Common myeloid progenitor, CD34-positive (primary cell): ENCODE results near the gene CTDSP1.

Source experiments
- CTCF ChIA-PET: fragments of 350-600 bp; sonication (Branson Sonifier 250); formaldehyde crosslinking; loops from one replicate; lab custom pipeline; 2021; ENCODE audit warnings: antibody characterized with exemption; lab: Charles Lee
- POLR2A ChIA-PET: fragments of 350-600 bp; sonication (Branson Sonifier 250); formaldehyde crosslinking; loops from one replicate; lab custom pipeline; 2021; ENCODE audit warnings: antibody characterized with exemption; lab: Charles Lee
- DNase-seq, 3 donors: peaks; one replicate each; pipeline versions ENCODE4 v3.0.0 to v3.0.0-alpha.2; 2013
- H3K27ac ChIP-seq, 2 experiments: 1 replicate in 1 of 2; 2 replicates in 1 of 2; pipeline ENCODE4 v1.7.0; 2013; ENCODE audit warnings: inconsistent platforms in 2 of 2, low read length in 2 of 2, mild to moderate bottlenecking in 2 of 2, low read depth in 1 of 2, moderate library complexity in 1 of 2; ENCODE audit not compliant: severe bottlenecking in 2 of 2, insufficient read depth in 1 of 2, poor library complexity in 1 of 2
- H3K27me3 ChIP-seq, 5 experiments: replicated peaks in 2 of 5; 1 replicate in 3 of 5; 2 replicates in 2 of 5; pipeline versions ENCODE4 v1.6.1 to v1.7.0; 2013; ENCODE audit warnings: low read length in 4 of 5, mild to moderate bottlenecking in 2 of 5, moderate library complexity in 2 of 5, inconsistent platforms in 1 of 5; ENCODE audit not compliant: insufficient read depth in 5 of 5, control insufficient read depth in 4 of 5
- H3K36me3 ChIP-seq, 4 experiments: 1 replicate in 2 of 4; 2 replicates in 2 of 4; pipeline versions ENCODE4 v1.6.1 to v1.7.0; 2013; ENCODE audit warnings: low read length in 3 of 4, control low read depth in 1 of 4, mild to moderate bottlenecking in 1 of 4; ENCODE audit not compliant: control insufficient read depth in 4 of 4, insufficient read depth in 4 of 4
- H3K4me1 ChIP-seq, 4 experiments: 1 replicate in 3 of 4; 2 replicates in 1 of 4; pipeline versions ENCODE4 v1.6.1 to v1.7.1; 2013; ENCODE audit warnings: low read length in 3 of 4, mild to moderate bottlenecking in 3 of 4, control low read depth in 1 of 4, inconsistent platforms in 1 of 4, moderate library complexity in 1 of 4; ENCODE audit not compliant: control insufficient read depth in 4 of 4, insufficient read depth in 4 of 4; ENCODE audit errors: control extremely low read depth in 1 of 4
- H3K4me3 ChIP-seq, 7 experiments: 1 replicate in 4 of 7; 2 replicates in 3 of 7; pipeline versions ENCODE4 v1.5.1 to v1.7.0; 2013; ENCODE audit warnings: mild to moderate bottlenecking in 7 of 7, low read length in 6 of 7, moderate library complexity in 6 of 7, inconsistent platforms in 2 of 7, low read depth in 2 of 7, control low read depth in 1 of 7; ENCODE audit not compliant: insufficient read depth in 4 of 7, control insufficient read depth in 1 of 7; ENCODE audit errors: extremely low read depth in 1 of 7
- H3K9me3 ChIP-seq, 5 experiments: 1 replicate in 4 of 5; 2 replicates in 1 of 5; pipeline versions ENCODE4 v1.6.1 to v1.7.1; 2013; ENCODE audit warnings: low read length in 4 of 5, mild to moderate bottlenecking in 2 of 5, inconsistent platforms in 1 of 5, low read depth in 1 of 5, moderate library complexity in 1 of 5; ENCODE audit not compliant: control insufficient read depth in 4 of 5, insufficient read depth in 2 of 5; ENCODE audit errors: control extremely low read depth in 1 of 5
- WGBS: methylation state at CpG from one replicate; pipeline ENCODE4 v1.1.5; 2013; ENCODE audit not compliant: insufficient coverage; 5-methylcytosine and 5-hydroxymethylcytosine counted together

The CTDSP1 gene

DNA sequence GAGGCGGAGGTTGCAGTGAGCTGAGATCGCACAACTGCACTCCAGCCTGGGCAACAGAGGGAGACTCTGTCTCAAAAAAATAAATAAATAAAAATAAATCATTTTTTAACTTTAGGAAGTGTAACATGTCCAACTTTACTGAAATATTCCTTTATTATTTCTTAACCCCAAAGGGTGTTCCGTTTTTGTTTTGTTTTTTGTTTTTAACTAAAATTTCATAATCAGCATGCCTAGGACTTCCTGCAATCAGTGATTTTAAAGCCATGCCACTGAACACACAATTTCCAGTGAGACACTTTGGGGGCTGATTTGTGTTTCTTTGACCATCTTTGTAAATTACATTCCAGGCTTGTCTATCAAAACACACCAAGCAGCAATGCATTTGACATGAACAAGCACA, 35.9 kb upstream of the CTDSP1 start:
- ChIA-PET POLR2A (interaction anchor here (0.6 kb wide), 1 partner anchor 42 kb away, joined by 3 read pairs; no protein-coding TSS in a partner anchor), CTCF (interaction anchor here (1.0 to 18.4 kb wide), 4 partner anchors 11 to 64 kb away, joined by 3 to 451 read pairs (median 108); partner anchors contain the start of gene TMBIM1)
- DNase-seq: no peak
- no CpG with 5 or more reads among the region's 3 CpGs for WGBS
- Histone ChIP-seq H3K9me3 (peaks cover 0 to 6% (median 0%) of the 10 kb centered on the region in 5 experiments), H3K27ac (no peak overlapping the region), H3K4me1 (peaks cover 4 to 32% (median 20%) of the 10 kb centered on the region in 4 experiments), H3K4me3 (no peak overlapping the region), H3K27me3 (no peaks in the 10 kb centered on the region), H3K36me3 (no peaks in the 10 kb centered on the region)

GRCh38 chr2:218364196-218364595, 35.5 kb upstream of the CTDSP1 start:
- ChIA-PET POLR2A (interaction anchor here (0.6 kb wide), 1 partner anchor 43 kb away, joined by 3 read pairs; no protein-coding TSS in a partner anchor), CTCF (interaction anchor here (0.9 to 18.4 kb wide), 5 partner anchors 8 to 64 kb away, joined by 3 to 451 read pairs (median 6); partner anchors contain the start of gene TMBIM1)
- Histone ChIP-seq H3K9me3 (peaks cover 0 to 6% (median 0%) of the 10 kb centered on the region in 5 experiments), H3K27me3 (no peaks in the 10 kb centered on the region), H3K36me3 (no peaks in the 10 kb centered on the region), H3K27ac (no peak overlapping the region), H3K4me3 (no peak overlapping the region), H3K4me1 (peaks cover 4 to 36% (median 24%) of the 10 kb centered on the region in 4 experiments)
- WGBS: 88% methylated on average over 2 of the region's 6 CpGs
- DNase-seq: no peak

DNA sequence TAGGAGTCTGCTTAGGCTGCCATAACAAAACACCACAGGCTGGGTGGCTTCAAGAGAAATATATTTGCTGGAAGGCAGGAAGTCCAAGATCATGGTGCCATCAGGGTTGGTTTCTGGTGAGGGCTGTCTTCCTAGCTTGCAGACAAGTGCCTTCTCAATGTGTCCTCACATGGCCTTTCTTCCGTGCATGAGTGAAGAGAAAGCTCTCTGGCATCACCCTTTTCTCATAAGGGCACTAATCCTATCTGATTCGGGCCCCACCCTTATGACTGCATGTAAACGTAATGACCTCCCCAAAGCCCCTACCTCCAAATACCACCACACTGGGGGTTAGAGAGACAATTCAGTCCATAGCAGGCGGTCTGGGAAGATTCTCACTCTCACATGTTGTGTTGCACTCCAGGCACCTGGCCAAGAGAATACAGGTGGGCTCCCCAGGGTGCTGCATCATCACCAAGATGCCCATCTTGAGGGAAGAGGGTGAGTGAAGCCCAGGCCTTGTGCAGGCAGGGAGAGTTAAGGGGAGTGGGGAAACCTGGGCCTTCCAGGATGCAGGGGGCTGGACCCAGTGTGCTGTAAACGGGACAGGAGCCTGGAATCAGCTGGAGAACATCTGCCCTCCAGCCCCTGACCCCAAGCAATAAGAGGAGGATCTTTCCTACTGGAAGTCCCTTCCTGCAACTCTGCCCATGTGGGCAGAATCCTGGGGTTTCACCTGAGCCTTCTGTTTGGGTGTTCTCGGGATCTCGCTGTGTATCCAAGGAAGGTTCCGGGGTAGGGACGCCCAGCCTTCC, 32.9 kb upstream of the CTDSP1 start:
- Histone ChIP-seq H3K9me3 (peaks cover 0 to 6% (median 0%) of the 10 kb centered on the region in 5 experiments), H3K36me3 (no peaks in the 10 kb centered on the region), H3K4me1 (peaks cover 10 to 48% (median 28%) of the 10 kb centered on the region in 4 experiments), H3K27ac (peak overlapping the region; percentile 81 to 93), H3K4me3 (peak overlapping the region; percentile 45 to 84 (median 63)), H3K27me3 (no peaks in the 10 kb centered on the region)
- CTCF ChIA-PET: interaction anchor here (0.7 to 18.4 kb wide), 9 partner anchors 9 to 179 kb away, joined by 3 to 451 read pairs (median 4); partner anchors contain the start of genes CATIP and TMBIM1
- DNase-seq: peak in 1 of 3 donors; percentile 32
- POLR2A ChIA-PET: interaction anchor here (0.6 to 3.0 kb wide), 7 partner anchors 22 to 93 kb away, joined by 3 to 37 read pairs (median 4); partner anchors contain the start of gene CTDSP1
- 69% methylated on average over 8 of the region's 9 CpGs for whole genome bisulfite sequencing

DNA sequence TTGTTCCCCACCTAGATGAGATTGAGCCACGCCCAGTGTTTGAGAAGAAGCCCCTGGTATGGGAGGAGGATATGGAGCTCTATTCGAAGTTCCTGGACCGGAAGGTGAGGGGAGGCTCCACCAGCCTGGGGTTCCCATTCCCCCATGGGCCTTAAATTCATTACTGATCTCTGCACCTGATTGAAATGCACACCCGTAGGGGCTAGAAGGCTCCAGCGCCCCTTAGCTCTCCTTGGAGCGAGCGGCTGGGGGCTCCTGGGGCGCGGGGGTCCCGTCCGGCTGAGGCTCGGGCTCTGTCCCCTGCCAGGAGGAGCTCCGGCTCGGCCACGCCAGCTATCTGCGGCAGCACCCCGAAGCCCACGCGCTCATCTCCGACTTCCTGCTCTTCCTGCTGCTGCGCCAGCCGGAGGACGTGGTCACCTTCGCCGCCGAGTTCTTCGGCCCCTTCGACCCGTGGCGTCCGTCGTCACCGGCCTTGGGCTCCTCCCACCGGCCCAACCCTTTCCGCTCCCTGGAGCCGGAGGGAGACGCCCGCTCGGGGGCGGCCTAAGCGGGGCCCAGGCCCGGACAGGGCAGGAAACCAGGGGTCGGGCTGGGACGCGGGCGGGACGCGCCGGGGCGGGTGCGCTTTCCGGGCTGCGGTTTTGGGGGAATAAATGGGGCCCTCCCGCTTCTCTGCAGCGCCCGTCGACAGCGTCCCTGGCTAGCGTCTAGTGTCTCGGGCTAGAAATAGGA, 32.1 kb upstream of the CTDSP1 start:
- peak; percentile 87 to 95 (median 92) for DNase-seq
- ChIA-PET POLR2A (interaction anchor here (0.6 to 3.0 kb wide), 6 partner anchors 18 to 80 kb away, joined by 3 to 37 read pairs (median 4); partner anchors contain the start of gene CTDSP1), CTCF (interaction anchor here (0.7 to 18.4 kb wide), 8 partner anchors 10 to 179 kb away, joined by 3 to 451 read pairs (median 6); partner anchors contain the start of genes CATIP and TMBIM1)
- H3K27me3 ChIP-seq: no peaks in the 10 kb centered on the region
- under 1% methylated on average over 57 of the region's 60 CpGs for WGBS
- no peaks in the 10 kb centered on the region for H3K36me3 ChIP-seq
- peaks cover 0 to 6% (median 0%) of the 10 kb centered on the region in 5 experiments for H3K9me3 ChIP-seq
- peaks cover 14 to 48% (median 28%) of the 10 kb centered on the region in 4 experiments for H3K4me1 ChIP-seq
- peak overlapping the region; percentile 45 to 84 (median 63) for H3K4me3 ChIP-seq
- peak overlapping the region; percentile 81 to 93 for H3K27ac ChIP-seq

- CTCF ChIA-PET: interaction anchor here (0.8 to 18.4 kb wide), 11 partner anchors 11 to 96 kb away, joined by 4 to 451 read pairs (median 9); partner anchors contain the start of genes CATIP and TMBIM1
- Histone ChIP-seq H3K4me1 (peaks cover 14 to 46% (median 28%) of the 10 kb centered on the region in 4 experiments), H3K27ac (peak overlapping the region; percentile 81 to 93)
These were observed 31.5 kb upstream of the CTDSP1 start for GRCh38 chr2:218368150-218368528.

DNA sequence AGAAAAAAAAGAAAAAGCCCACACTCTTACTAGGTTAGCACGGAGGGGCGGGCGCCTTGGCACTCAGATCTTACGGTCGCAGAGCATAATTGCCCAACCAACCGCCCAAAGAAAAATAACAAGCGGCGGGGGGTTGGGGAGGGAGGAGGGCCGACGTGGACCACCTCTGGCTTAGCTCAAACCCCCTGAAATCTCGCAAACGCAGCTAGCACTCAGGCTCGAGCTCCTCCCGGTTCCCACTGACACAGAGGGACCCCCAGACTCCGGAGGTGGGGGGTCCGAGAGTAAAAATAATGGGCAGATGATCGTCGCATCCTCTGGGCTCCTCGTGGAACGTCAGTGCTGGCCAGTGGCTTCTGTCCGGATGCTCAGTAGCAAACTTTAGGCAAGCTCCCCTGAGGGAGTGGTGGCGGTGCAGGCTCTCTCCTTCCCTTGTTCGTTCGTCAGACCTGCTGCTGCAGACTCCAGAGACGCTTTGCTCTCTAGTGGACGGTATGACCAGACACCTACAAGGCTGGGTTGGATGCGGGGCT, 31.0 kb upstream of the CTDSP1 start:
- 15% methylated on average over 17 of the region's 27 CpGs for WGBS
- Histone ChIP-seq H3K9me3 (peaks cover 0 to 6% (median 0%) of the 10 kb centered on the region in 5 experiments), H3K27ac (peak overlapping the region in 1 of 2 experiments; percentile 14), H3K4me1 (peaks cover 14 to 46% (median 28%) of the 10 kb centered on the region in 4 experiments), H3K36me3 (no peaks in the 10 kb centered on the region), H3K27me3 (no peaks in the 10 kb centered on the region), H3K4me3 (peak overlapping the region in 3 of 7 experiments; percentile 61 to 72 (median 65))
- peak; percentile 36 to 74 (median 65) for DNase-seq
- ChIA-PET POLR2A (interaction anchor here (1.3 to 3.0 kb wide), 3 partner anchors 21 to 29 kb away, joined by 6 to 37 read pairs (median 7); partner anchors contain the start of gene CTDSP1), CTCF (interaction anchor here (0.8 to 3.5 kb wide), 7 partner anchors 10 to 75 kb away, joined by 4 to 21 read pairs (median 7); partner anchors contain the start of gene CATIP)

More at GRCh38 chr2:218368150-218368528, 31.5 kb upstream of the CTDSP1 start:
- POLR2A ChIA-PET: interaction anchor here (0.6 to 3.0 kb wide), 7 partner anchors 18 to 81 kb away, joined by 3 to 37 read pairs (median 6); partner anchors contain the start of gene CTDSP1
- Histone ChIP-seq H3K4me3 (peak overlapping the region in 6 of 7 experiments; percentile 56 to 84 (median 67)), H3K9me3 (peaks cover 0 to 6% (median 0%) of the 10 kb centered on the region in 5 experiments), H3K36me3 (no peaks in the 10 kb centered on the region), H3K27me3 (no peaks in the 10 kb centered on the region)
- 69% methylated on average over 16 of the region's 21 CpGs for WGBS
- no peak for DNase-seq
